H1 (cell line): ENCODE data around the gene PER2. TPM values are rescaled to one million over a fixed set of nuclear protein-coding genes. Genes with fewer than 3 reads are reported as not detected.

Source experiments
- CHD1 ChIP-seq: IDR thresholded peaks from 2 replicates; pipeline ENCODE4 v1.6.1; 2012; ENCODE audit warnings: low read depth, low read length, improper control_type of control experiment
- CREB1 ChIP-seq: IDR thresholded peaks from 2 replicates; pipeline ENCODE4 v1.6.1; 2012; ENCODE audit warnings: inconsistent platforms
- GABPA ChIP-seq: IDR thresholded peaks from 2 replicates; pipeline ENCODE4 v1.6.1; 2011; ENCODE audit warnings: mild to moderate bottlenecking, low read length, moderate library complexity, borderline replicate concordance; ENCODE audit not compliant: insufficient read depth
- HDAC2 ChIP-seq, 2 experiments: fragments of 300-600 bp in 1 of 2; sonication (generic) in 1 of 2; IDR thresholded peaks; 2 replicates each; pipeline ENCODE4 v1.6.1; 2011 to 2012; ENCODE audit warnings: low read depth in 2 of 2, low read length in 2 of 2, mild to moderate bottlenecking in 2 of 2, moderate library complexity in 2 of 2, borderline replicate concordance in 1 of 2, inconsistent platforms in 1 of 2
- NRF1 ChIP-seq: IDR thresholded peaks from 2 replicates; pipeline ENCODE4 v1.6.1; 2011; ENCODE audit warnings: mild to moderate bottlenecking, low read depth, low read length, improper control_type of control experiment
- SIN3A ChIP-seq, 2 experiments: IDR thresholded peaks in 1 of 2; conservative IDR thresholded peaks in 1 of 2; 2 replicates each; pipeline ENCODE4 v1.6.1; 2011 to 2012; ENCODE audit warnings: low read length in 2 of 2, improper control_type of control experiment in 1 of 2, low read depth in 1 of 2, mild to moderate bottlenecking in 1 of 2
- polyA plus RNA-seq, 7 experiments: library from polyadenylated mRNA; depleted of rRNA in 3 of 7; stranded (reverse) in 5 of 7; unstranded in 2 of 7; fragments of >200 nt in 5 of 7; fragments of 200-250 nt in 2 of 7; gene quantifications; 1 replicate in 5 of 7; 2 replicates in 1 of 7; 4 replicates in 1 of 7; pipeline versions ENCODE4 v1.2.1 to v1.2.3, GENCODE V29; 2011 to 2013; ENCODE audit warnings: missing spikeins in 2 of 7, mixed read lengths in 2 of 7
- total RNA-seq: library from RNA; stranded (reverse); fragmentation: NEBNext Ultra II Directional; extraction: Animal tissue kit (Norgen Biotek cat#: 25700); gene quantifications from 2 replicates; pipeline ENCODE4 v1.2.1, GENCODE V29; 2021
- TF ChIP-seq, protein P1 (sequence below): fragments of 300-600 bp; sonication (generic); IDR thresholded peaks from 2 replicates; pipeline ENCODE4 v1.7.1; 2012; ENCODE audit warnings: low read length, moderate library complexity, mild to moderate bottlenecking, inconsistent platforms; ENCODE audit not compliant: insufficient replicate concordance
- TF ChIP-seq, protein P2 (sequence below): IDR thresholded peaks from 2 replicates; pipeline ENCODE4 v1.6.1; 2012; ENCODE audit warnings: low read length, inconsistent platforms

Gene PER2
- total and polyA plus RNA-seq, 2 of the 8 experiments (the other 6 are each of a cell fraction or from before 2014, with no cell fraction given) = 0.91 to 5.5 TPM

DNA sequence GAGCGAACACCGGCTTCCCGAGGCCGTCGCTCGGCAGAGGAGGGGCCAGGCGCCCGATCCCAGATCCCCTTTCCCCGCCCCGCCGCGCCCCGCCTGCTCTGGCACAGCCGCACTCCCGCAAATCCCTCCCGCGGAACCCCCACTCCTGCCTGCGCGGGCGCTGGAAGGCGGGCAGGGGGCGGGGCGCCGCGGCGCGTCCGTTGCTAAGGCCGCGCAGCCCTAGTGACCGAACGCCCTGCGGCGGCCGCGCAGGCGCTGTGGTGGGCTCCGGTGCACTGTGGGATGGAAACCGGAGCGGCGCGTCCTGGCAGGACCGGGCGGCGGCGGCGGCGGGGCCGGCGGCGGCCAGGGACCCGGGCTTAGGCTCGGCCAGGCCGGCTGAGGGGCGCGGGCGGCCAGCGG, 31.8 kb upstream of the PER2 start, which contains the start of gene TRAF3IP1 (continued):
- TF ChIP-seq, protein P1, sequence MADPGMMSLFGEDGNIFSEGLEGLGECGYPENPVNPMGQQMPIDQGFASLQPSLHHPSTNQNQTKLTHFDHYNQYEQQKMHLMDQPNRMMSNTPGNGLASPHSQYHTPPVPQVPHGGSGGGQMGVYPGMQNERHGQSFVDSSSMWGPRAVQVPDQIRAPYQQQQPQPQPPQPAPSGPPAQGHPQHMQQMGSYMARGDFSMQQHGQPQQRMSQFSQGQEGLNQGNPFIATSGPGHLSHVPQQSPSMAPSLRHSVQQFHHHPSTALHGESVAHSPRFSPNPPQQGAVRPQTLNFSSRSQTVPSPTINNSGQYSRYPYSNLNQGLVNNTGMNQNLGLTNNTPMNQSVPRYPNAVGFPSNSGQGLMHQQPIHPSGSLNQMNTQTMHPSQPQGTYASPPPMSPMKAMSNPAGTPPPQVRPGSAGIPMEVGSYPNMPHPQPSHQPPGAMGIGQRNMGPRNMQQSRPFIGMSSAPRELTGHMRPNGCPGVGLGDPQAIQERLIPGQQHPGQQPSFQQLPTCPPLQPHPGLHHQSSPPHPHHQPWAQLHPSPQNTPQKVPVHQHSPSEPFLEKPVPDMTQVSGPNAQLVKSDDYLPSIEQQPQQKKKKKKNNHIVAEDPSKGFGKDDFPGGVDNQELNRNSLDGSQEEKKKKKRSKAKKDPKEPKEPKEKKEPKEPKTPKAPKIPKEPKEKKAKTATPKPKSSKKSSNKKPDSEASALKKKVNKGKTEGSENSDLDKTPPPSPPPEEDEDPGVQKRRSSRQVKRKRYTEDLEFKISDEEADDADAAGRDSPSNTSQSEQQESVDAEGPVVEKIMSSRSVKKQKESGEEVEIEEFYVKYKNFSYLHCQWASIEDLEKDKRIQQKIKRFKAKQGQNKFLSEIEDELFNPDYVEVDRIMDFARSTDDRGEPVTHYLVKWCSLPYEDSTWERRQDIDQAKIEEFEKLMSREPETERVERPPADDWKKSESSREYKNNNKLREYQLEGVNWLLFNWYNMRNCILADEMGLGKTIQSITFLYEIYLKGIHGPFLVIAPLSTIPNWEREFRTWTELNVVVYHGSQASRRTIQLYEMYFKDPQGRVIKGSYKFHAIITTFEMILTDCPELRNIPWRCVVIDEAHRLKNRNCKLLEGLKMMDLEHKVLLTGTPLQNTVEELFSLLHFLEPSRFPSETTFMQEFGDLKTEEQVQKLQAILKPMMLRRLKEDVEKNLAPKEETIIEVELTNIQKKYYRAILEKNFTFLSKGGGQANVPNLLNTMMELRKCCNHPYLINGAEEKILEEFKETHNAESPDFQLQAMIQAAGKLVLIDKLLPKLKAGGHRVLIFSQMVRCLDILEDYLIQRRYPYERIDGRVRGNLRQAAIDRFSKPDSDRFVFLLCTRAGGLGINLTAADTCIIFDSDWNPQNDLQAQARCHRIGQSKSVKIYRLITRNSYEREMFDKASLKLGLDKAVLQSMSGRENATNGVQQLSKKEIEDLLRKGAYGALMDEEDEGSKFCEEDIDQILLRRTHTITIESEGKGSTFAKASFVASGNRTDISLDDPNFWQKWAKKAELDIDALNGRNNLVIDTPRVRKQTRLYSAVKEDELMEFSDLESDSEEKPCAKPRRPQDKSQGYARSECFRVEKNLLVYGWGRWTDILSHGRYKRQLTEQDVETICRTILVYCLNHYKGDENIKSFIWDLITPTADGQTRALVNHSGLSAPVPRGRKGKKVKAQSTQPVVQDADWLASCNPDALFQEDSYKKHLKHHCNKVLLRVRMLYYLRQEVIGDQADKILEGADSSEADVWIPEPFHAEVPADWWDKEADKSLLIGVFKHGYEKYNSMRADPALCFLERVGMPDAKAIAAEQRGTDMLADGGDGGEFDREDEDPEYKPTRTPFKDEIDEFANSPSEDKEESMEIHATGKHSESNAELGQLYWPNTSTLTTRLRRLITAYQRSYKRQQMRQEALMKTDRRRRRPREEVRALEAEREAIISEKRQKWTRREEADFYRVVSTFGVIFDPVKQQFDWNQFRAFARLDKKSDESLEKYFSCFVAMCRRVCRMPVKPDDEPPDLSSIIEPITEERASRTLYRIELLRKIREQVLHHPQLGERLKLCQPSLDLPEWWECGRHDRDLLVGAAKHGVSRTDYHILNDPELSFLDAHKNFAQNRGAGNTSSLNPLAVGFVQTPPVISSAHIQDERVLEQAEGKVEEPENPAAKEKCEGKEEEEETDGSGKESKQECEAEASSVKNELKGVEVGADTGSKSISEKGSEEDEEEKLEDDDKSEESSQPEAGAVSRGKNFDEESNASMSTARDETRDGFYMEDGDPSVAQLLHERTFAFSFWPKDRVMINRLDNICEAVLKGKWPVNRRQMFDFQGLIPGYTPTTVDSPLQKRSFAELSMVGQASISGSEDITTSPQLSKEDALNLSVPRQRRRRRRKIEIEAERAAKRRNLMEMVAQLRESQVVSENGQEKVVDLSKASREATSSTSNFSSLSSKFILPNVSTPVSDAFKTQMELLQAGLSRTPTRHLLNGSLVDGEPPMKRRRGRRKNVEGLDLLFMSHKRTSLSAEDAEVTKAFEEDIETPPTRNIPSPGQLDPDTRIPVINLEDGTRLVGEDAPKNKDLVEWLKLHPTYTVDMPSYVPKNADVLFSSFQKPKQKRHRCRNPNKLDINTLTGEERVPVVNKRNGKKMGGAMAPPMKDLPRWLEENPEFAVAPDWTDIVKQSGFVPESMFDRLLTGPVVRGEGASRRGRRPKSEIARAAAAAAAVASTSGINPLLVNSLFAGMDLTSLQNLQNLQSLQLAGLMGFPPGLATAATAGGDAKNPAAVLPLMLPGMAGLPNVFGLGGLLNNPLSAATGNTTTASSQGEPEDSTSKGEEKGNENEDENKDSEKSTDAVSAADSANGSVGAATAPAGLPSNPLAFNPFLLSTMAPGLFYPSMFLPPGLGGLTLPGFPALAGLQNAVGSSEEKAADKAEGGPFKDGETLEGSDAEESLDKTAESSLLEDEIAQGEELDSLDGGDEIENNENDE = no peak
- TF ChIP-seq CREB1 (no peak), HDAC2 (IDR thresholded peaks at IDR 0.05; ENCODE audit: borderline replicate concordance in 1 of 2, low read depth in 2 of 2, low read length in 2 of 2) (peak in 1 of 2 experiments; percentile 64; a peak in 1 of 4 replicates), SIN3A (conservative IDR thresholded peaks at IDR 0.05 in 1 of 2, IDR thresholded peaks at IDR 0.05 in 1 of 2; ENCODE audit: low read depth in 1 of 2, low read length in 2 of 2) (peak; percentile 22 to 93; a peak in 1 of 4 replicates), GABPA (no peak), NRF1 (peak; percentile 75), CHD1 (no peak)
- TF ChIP-seq, protein P2, sequence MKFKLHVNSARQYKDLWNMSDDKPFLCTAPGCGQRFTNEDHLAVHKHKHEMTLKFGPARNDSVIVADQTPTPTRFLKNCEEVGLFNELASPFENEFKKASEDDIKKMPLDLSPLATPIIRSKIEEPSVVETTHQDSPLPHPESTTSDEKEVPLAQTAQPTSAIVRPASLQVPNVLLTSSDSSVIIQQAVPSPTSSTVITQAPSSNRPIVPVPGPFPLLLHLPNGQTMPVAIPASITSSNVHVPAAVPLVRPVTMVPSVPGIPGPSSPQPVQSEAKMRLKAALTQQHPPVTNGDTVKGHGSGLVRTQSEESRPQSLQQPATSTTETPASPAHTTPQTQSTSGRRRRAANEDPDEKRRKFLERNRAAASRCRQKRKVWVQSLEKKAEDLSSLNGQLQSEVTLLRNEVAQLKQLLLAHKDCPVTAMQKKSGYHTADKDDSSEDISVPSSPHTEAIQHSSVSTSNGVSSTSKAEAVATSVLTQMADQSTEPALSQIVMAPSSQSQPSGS = no peak
